GM18909 (cell line): Measurements from ENCODE around the gene SFXN1.
"Not testable (repeated sequence)": the region's sequence is repeated elsewhere in the genome, so short reads cannot be mapped to it uniquely, and the experiment has no call there.

Experiments
- ATAC-seq: cut with Tn5 transposase; IDR thresholded peaks from one replicate; pipeline ENCODE4 v1.9.1; 2021; ENCODE audit warnings: mild to moderate bottlenecking; ENCODE audit not compliant: unreplicated experiment, poor library complexity

The SFXN1 gene

GRCh38 chr5:175478384-175479124, at the start of gene SFXN1:
SFXN1 (plus strand) TSS chr5:175478560; CDS start chr5:175492104, 13,544 bp downstream.
- ATAC-seq: peak; percentile 88

GRCh38 chr5:175434800-175435199, 43.6 kb upstream of the SFXN1 start:
- ATAC-seq: no peak

- no peak for ATAC-seq
Observed at GRCh38 chr5:175436359-175436758, 42.0 kb upstream of the SFXN1 start.

GRCh38 chr5:175438234-175438857, 40.0 kb upstream of the SFXN1 start:
- no peak for ATAC-seq

GRCh38 chr5:175443514-175444059, 34.8 kb upstream of the SFXN1 start:
- ATAC-seq: no peak

- peak; percentile 59 for ATAC-seq
Observed at GRCh38 chr5:175444060-175444904, 34.1 kb upstream of the SFXN1 start, which contains the start of gene DRD1. DRD1 (minus strand) TSS chr5:175444182; CDS start chr5:175443099, 1,083 bp downstream.

GRCh38 chr5:175444905-175445456, 33.4 kb upstream of the SFXN1 start:
- ATAC-seq: no peak

- not testable (repeated sequence) for ATAC-seq
Observed at GRCh38 chr5:175446378-175446777, 32.0 kb upstream of the SFXN1 start.

GRCh38 chr5:175447571-175447970, 30.8 kb upstream of the SFXN1 start:
- ATAC-seq: no peak

GRCh38 chr5:175448276-175448675, 30.1 kb upstream of the SFXN1 start:
- ATAC-seq: no peak

- no peak for ATAC-seq
Observed at GRCh38 chr5:175452166-175452565, 26.2 kb upstream of the SFXN1 start.

GRCh38 chr5:175454338-175454737, 24.0 kb upstream of the SFXN1 start:
- not testable (repeated sequence) for ATAC-seq

- ATAC-seq: no peak
Observed at GRCh38 chr5:175456105-175456742, 22.1 kb upstream of the SFXN1 start.

- ATAC-seq: peak; percentile 91
Observed at GRCh38 chr5:175457466-175457865, 20.9 kb upstream of the SFXN1 start.

GRCh38 chr5:175460126-175460525, 18.2 kb upstream of the SFXN1 start:
- ATAC-seq: no peak

GRCh38 chr5:175460552-175460951, 17.8 kb upstream of the SFXN1 start:
- no peak for ATAC-seq

GRCh38 chr5:175461370-175461769, 17.0 kb upstream of the SFXN1 start:
- no peak for ATAC-seq

- no peak for ATAC-seq
Observed at GRCh38 chr5:175463641-175464040, 14.7 kb upstream of the SFXN1 start.

GRCh38 chr5:175464074-175464941, 14.1 kb upstream of the SFXN1 start:
- peak; percentile 97 for ATAC-seq
